SJCRH30 (cell line): Measurements from ENCODE around the gene GAS6. TPM values are rescaled to one million over a fixed set of nuclear protein-coding genes. Genes with fewer than 3 reads are reported as not detected.

Experiments used
- DNase-seq, 2 experiments: peaks; one replicate each; pipeline ENCODE4 v3.0.0-alpha.2; 2015 to 2020
- H3K27ac ChIP-seq: fragments of 250-450 bp; sonication (Bioruptor Pico); 2 replicates; pipeline ENCODE4 v1.5.1; 2020; ENCODE audit warnings: mild to moderate bottlenecking, moderate library complexity
- H3K27me3 ChIP-seq: fragments of 250-450 bp; sonication (Bioruptor Pico); 2 replicates; pipeline ENCODE4 v1.5.1; 2020; ENCODE audit warnings: mild to moderate bottlenecking, moderate library complexity
- H3K36me3 ChIP-seq: fragments of 250-450 bp; sonication (Bioruptor Pico); 2 replicates; pipeline ENCODE4 v1.5.1; 2020; ENCODE audit warnings: mild to moderate bottlenecking, moderate library complexity
- H3K4me1 ChIP-seq: fragments of 250-450 bp; sonication (Bioruptor Pico); 2 replicates; pipeline ENCODE4 v1.5.1; 2020; ENCODE audit warnings: mild to moderate bottlenecking, moderate library complexity
- H3K4me3 ChIP-seq: fragments of 250-450 bp; sonication (Bioruptor Pico); 2 replicates; pipeline ENCODE4 v1.5.1; 2020; ENCODE audit warnings: mild to moderate bottlenecking, moderate library complexity
- H3K9me3 ChIP-seq: fragments of 250-450 bp; sonication (Bioruptor Pico); replicated peaks from 2 replicates; pipeline ENCODE4 v1.5.1; 2020; ENCODE audit warnings: mild to moderate bottlenecking, moderate library complexity
- total RNA-seq: library from RNA; depleted of rRNA; stranded (reverse); fragments of >200 nt; shearing (Covaris generic); gene quantifications from 2 replicates; pipeline ENCODE4 v1.2.3, GENCODE V29; 2014

Gene GAS6
- total RNA-seq, 1 experiment from 2014 or later = 0.14 TPM

DNA sequence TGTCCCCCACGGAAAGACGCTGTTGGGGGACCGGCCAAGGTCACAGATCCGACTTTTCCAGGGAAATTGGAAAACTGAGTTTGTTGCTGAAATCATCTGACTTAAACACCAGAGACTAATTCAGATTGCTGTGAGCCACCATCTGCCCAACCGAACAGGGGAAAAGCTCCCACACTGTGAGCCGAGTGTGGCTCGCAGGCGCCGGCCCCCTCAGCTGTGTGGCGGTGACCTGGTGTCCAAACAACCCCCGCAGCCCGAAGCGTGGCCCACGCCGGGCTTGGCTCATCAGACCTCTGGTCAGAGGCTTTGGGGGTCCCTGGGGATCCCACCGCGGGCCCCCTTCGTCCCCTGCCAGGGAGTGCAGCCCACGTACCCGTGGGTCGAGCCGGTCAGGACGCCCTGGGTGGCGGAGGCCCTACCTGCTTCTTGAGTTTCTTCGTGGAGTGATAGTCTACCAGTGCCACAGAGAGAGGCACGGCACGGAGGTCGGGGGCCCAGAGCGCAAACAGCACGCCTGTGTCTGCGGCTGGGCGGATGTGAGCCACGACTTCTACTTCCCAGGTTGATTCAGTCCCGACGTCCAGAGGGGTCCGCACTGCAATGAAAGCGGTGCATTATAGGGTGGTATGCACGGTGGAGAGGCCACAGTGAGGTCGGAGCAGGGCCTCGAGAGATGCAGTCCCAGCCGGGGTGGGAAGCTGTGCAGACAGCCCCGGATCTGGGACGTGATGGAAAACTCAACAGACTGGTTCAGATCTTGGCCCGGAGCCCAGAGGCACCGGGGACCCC, 40.7 kb downstream of the GAS6 start:
- Histone ChIP-seq H3K9me3 (no peaks in the 10 kb centered on the region), H3K27me3 (no peaks in the 10 kb centered on the region), H3K27ac (no peak overlapping the region), H3K36me3 (no peaks in the 10 kb centered on the region), H3K4me3 (no peak overlapping the region), H3K4me1 (peaks cover 17% of the 10 kb centered on the region)
- DNase-seq = no peak

DNA sequence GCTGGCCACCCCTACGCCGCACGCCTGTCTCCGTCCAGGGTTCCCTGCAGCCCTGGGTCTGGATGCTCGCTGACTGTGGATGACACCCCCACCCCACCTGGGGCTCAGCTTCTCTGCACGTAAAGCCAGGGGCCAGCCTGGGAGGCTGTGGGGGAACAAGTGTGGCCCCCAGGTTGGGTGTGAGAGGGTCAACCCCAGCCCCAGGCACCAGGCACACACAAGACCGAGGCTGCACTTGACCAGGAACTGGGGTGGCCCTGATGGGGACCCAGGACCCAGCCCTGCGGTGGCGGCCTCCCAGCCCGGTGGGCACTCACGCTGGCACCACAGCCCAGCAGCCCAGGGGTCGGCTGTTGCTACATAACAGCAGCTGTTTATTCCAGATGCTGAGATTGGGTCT, 41.6 kb downstream of the GAS6 start:
- Histone ChIP-seq H3K9me3 (no peaks in the 10 kb centered on the region), H3K36me3 (no peaks in the 10 kb centered on the region), H3K27ac (no peak overlapping the region), H3K4me3 (no peak overlapping the region), H3K27me3 (no peaks in the 10 kb centered on the region), H3K4me1 (peaks cover 17% of the 10 kb centered on the region)
- DNase-seq = no peak

DNA sequence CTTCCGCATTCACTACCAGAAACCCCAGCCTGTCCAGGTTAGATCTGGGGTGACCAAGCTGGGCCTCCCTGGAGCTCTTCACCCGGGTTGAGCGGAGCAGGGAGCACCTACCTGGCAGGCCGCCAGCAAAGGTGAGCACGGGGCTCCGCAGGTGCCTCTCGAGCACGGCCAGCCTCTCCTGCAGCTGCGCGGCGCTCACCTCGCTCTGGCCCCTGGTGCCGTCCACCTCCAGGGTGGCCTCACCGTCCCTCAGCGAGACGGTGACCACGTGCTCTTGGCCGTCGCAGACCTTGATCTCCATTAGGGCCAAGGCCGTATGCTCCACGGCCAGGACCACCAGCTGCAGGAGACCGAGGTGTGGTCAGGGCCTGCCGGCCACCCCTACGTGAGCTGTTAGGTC, 42.0 kb downstream of the GAS6 start:
- H3K27ac ChIP-seq = peak overlapping the region; percentile 65; the same call in 1 of the 2 replicates

GRCh38 chr13:113820813-113821651, 42.8 kb downstream of the GAS6 start:
- Histone ChIP-seq H3K9me3 (no peaks in the 10 kb centered on the region), H3K4me1 (peaks cover 17% of the 10 kb centered on the region), H3K27me3 (no peaks in the 10 kb centered on the region; the same call in 1 of the 2 replicates), H3K36me3 (no peaks in the 10 kb centered on the region), H3K27ac (peak overlapping the region; percentile 65), H3K4me3 (peak overlapping the region; percentile 50)
- DNase-seq = peak; percentile 83

More for the DNA sequence above, 42.0 kb downstream of the GAS6 start:
- Histone ChIP-seq H3K9me3 (no peaks in the 10 kb centered on the region), H3K27me3 (no peaks in the 10 kb centered on the region), H3K4me1 (peaks cover 17% of the 10 kb centered on the region), H3K36me3 (no peaks in the 10 kb centered on the region), H3K4me3 (no peak overlapping the region; the same call in 1 of the 2 replicates)
- no peak for DNase-seq

DNA sequence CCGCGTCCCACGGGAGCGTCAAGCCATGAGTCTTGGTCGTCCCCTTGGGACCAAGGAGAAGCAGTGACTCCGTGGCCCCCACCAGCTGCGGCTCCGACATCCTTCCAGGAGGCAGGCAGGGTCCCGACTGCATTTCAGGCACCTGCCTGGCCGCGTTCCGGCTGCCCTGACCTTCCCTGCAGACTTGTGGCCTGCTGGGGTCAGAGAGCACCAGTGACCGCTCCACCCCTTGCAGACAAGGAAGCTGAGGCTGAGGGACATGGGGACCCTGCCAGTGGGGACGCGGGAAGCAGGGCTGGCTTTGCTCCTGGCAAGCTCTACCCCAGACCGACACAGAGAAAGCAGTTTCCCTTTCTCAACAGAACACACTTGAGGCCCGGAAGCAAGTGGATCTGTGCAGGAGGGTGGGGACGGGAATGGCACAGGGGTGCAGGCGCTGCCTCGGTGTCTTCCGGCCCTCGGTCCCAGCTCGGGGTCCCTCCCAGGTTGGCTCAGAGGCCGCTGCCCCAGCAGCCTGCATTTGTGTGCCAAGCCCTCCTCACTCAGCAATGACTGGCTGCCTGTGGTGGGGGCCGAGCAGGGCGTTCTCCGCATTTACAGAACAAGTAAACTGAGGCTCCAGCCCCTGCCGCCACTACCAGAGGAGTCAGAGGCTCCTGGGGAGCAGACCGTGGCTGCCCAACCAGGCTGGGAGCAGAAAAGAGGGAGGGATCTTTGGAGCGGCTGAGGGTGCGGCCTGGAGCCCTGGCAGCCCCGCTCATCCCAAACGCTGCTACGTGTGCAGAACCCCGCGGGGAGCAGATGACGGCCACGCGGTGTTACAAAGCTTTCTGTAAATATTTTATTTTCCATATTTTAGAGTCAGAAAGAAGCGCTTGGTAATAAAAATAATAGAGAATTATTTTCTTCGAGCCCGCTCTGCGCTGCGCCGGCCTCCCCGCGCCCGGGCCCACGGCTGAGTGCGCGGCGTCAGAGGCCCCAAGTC, 43.9 kb downstream of the GAS6 start:
- H3K4me3 ChIP-seq = peak overlapping the region; percentile 50
- H3K9me3 ChIP-seq = no peaks in the 10 kb centered on the region
- H3K27ac ChIP-seq = peak overlapping the region; percentile 65

GRCh38 chr13:113819341-113819730, 44.5 kb downstream of the GAS6 start:
- no peak for DNase-seq
- H3K36me3 ChIP-seq = no peaks in the 10 kb centered on the region
- H3K27ac ChIP-seq = no peak overlapping the region
- H3K9me3 ChIP-seq = no peaks in the 10 kb centered on the region
- no peaks in the 10 kb centered on the region; the same call in 1 of the 2 replicates for H3K27me3 ChIP-seq
- peaks cover 16% of the 10 kb centered on the region for H3K4me1 ChIP-seq
- no peak overlapping the region for H3K4me3 ChIP-seq

More for the DNA sequence above, 43.9 kb downstream of the GAS6 start:
- no peaks in the 10 kb centered on the region for H3K36me3 ChIP-seq
- DNase-seq = peak in 1 of 2 experiments; percentile 38
- peaks cover 14% of the 10 kb centered on the region for H3K4me1 ChIP-seq
- H3K27me3 ChIP-seq = no peaks in the 10 kb centered on the region; the same call in 1 of the 2 replicates

DNA sequence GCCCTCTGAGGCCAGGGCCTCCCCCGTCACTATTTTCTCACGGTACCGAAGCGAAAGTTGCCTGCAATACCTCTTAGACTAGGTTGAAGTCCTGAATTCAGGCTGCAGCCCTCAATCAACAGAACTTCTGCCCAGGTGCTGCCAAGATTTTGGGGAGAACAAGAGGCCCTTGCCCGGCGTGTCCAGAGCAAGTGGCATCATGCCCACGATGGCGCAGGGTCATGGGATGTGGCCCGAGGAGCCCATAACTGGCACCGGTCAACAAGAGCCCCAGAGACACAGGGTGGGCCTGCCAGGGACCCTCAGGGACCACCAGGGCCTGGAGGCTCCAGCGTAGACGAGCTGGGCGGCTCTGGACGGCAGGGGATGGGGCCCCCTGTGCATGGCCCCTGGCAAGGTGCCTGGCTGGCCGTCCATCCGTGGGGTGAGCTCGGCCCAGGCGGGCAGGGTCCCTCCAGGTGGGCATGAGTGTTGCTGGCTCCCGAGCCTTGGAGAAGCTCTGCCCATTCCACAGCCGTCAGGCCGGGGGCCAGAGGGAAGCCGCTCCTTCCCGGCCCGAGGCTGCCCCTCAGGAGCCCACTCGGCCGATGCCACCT, 45.1 kb downstream of the GAS6 start:
- Histone ChIP-seq H3K4me3 (no peak overlapping the region), H3K9me3 (no peaks in the 10 kb centered on the region), H3K27ac (no peak overlapping the region), H3K27me3 (no peaks in the 10 kb centered on the region; the same call in 1 of the 2 replicates), H3K4me1 (peaks cover 21% of the 10 kb centered on the region), H3K36me3 (no peaks in the 10 kb centered on the region)
- no peak for DNase-seq

DNA sequence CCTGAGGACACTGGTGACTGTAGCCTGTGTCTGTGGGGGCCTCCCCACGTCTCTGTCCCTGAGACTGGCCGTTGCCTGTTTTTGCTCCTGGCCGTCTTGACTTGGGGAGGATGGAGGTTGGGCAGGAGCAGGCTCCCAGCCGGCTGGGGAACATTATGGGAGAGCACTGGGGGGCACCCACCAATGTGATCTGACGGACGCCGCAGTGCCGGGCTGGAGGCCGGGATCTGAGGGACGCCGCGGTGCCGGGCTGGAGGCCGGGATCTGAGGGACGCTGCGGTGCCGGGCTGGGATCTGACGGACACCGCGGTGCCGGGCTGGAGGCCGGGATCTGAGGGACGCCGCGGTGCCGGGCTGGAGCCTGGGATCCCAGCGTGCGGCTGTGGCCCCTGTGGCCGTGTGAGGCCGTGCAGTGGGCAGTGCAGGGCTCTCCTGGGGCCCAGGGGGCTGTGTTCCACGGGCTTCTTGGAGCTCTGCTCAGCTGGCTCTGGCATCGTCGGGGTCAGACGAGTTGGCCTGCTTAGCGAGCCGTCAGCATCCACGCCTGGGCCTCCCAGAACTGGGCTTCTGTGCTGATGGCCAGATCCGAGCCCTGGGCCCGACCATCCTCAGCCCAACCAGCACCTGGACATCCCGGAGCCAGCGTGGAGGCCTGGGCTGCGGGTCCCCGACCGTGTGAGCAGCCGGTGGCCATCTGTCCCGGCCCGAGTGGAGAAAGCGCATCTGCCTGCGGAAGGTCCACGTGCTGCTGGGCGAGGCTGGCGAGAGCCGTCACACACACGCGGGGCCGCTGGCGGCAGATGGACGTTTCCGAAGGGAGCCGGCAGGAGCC, 45.8 kb downstream of the GAS6 start:
- H3K27me3 ChIP-seq = no peaks in the 10 kb centered on the region; the same call in 1 of the 2 replicates
- H3K27ac ChIP-seq = no peak overlapping the region
- no peak for DNase-seq
- peaks cover 21% of the 10 kb centered on the region for H3K4me1 ChIP-seq
- H3K36me3 ChIP-seq = no peaks in the 10 kb centered on the region
- no peak overlapping the region for H3K4me3 ChIP-seq
- no peaks in the 10 kb centered on the region for H3K9me3 ChIP-seq

DNA sequence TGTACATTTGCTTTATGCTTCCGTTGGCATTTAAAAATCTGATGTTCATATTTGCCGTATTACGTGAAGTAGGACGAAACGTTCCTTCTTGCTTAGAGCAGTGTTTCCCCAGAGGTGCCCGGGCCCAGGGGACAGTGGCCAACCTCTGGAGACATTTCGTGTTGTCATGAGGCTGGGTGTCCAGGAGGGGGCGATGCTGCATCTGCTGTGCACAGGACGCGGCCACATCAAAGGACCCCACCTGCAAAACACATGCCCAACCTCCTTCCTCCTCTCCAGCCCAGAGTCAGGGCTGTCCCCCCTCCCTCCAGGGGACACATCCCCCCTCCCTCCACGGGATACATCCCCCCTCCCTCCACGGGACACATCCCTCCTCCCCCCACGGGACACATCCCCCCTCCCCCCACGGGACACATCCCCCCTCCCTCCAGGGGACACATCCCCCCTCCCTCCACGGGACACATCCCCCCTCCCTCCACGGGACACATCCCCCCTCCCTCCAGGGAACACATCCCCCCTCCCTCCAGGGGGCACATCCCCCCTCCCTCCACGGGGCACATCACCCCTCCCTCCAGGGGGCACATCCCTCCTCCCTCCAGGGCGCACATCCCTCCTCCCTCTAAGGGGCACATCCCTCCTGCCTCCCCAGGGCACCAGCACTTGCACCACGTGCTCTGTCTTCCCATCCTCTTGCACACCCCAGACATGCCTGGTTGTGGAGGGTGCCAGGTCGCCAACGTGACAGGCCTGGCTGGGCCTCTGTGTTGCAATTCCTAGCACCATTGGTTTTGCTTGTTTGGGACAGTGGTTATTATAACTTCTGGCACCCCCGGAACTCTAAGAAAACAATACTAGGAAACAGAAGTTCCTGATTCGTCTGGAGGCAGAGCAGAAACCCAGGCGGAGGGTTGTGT, 46.7 kb downstream of the GAS6 start:
- Histone ChIP-seq H3K27me3 (no peaks in the 10 kb centered on the region; the same call in 1 of the 2 replicates), H3K4me1 (peaks cover 21% of the 10 kb centered on the region), H3K36me3 (no peaks in the 10 kb centered on the region), H3K27ac (no peak overlapping the region), H3K9me3 (no peaks in the 10 kb centered on the region), H3K4me3 (no peak overlapping the region)
- DNase-seq = peak; percentile 80 to 82

- Histone ChIP-seq H3K27ac (no peak overlapping the region), H3K4me1 (peaks cover 17% of the 10 kb centered on the region), H3K4me3 (no peak overlapping the region), H3K9me3 (no peaks in the 10 kb centered on the region), H3K36me3 (no peaks in the 10 kb centered on the region), H3K27me3 (no peaks in the 10 kb centered on the region; the same call in 1 of the 2 replicates)
- no peak for DNase-seq
Measured at GRCh38 chr13:113816254-113816929, 47.5 kb downstream of the GAS6 start.

- peaks cover 14% of the 10 kb centered on the region for H3K4me1 ChIP-seq
- no peaks in the 10 kb centered on the region for H3K9me3 ChIP-seq
- H3K4me3 ChIP-seq = no peak overlapping the region
- H3K36me3 ChIP-seq = no peaks in the 10 kb centered on the region
- no peak overlapping the region for H3K27ac ChIP-seq
- DNase-seq = no peak
- H3K27me3 ChIP-seq = no peaks in the 10 kb centered on the region; the same call in 1 of the 2 replicates
Measured at GRCh38 chr13:113815151-113816058, 48.5 kb downstream of the GAS6 start.
